Stimulated activated CD8-positive, alpha-beta memory T cell treated with anti-CD3 and anti-CD28 coated beads, Interleukin-2, amount 100 ng/mL, for 1 hour (primary cell): ENCODE results near the gene SLF1.

Experiments used
- DNase-seq, 2 donors: peaks; one replicate each; pipeline ENCODE4 v3.0.0-alpha.2; 2020; ENCODE audit warnings: low read depth in 2 of 2

Gene SLF1

DNA sequence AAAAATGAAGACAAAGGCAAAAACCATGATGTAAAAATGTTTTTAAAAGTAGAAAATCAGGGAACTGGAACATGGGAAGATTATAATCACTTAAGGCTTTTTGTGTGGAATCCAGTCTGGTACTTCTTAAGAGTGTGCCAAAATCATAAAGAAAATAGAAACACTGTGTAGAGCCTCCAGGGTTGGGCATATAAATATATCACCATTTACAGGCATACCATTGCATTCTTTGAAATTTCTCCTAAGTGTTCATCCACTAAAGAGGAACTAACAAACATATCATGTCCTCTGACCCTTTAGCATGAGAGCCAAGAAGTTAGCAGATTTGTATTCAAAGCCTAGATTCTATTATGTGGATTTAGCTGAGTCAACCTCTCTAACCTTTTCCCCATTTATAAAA is 93.3 kb downstream of the SLF1 start:
- no peak for DNase-seq

DNA sequence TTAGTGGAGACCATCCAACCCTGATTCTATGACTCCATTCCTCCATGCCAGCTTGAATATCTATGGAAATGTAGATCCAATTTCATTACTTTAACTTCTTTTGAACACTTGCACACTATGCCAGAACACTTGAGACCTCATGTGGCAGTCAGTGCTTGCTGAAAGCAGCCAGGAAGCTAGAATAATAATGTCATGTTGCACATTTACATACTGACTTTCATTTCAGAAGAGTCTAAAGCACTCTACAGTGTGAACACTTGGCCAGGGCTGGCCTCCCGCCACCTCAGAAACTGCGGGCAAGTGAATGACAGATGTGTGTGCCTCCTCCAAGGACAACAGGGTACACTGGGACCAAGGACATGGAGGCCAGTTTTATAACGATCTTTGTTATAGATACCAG is 97.3 kb downstream of the SLF1 start:
- no peak for DNase-seq

GRCh38 chr5:94725142-94725541 is 106.7 kb downstream of the SLF1 start:
- no peak for DNase-seq

- DNase-seq = no peak
Observed at GRCh38 chr5:94731471-94731870, 113.0 kb downstream of the SLF1 start.

DNA sequence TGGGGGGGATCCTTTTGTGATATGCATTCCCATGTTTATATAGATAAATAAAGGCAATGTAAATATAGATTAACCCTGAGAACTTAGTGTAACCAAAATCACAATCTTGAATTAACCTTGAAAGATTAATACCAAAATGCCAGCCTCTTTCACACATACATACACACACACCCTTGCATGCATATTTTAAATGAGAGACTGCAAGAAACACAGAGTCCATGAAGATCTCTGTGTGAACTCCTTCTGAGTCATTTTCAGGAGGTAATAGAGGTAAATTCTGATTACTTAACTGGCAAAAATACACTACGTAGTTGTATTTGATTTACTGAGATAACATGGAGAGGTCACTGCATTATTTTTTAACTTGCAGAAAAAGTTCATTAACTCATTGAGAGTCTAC is 118.0 kb downstream of the SLF1 start:
- DNase-seq = no peak

DNA sequence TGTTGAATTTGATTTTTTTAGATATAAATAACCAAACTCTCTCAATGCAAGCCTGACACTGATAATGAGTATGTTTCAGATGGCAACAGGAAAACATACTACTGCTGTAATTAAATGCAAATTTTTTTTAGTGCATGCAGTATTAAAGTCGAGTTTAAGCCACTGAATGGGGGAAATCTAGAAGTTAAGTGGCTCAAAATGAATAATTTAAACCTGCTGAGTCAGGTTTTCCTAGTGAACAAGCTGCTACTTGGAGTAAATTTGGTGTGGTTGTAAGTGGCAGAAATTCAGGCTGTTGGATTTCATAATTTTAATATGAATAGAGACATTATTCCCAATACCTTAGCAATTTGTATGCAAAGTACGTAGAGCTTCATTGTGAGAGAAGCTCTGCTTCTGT is 121.8 kb downstream of the SLF1 start:
- DNase-seq = no peak

GRCh38 chr5:94742852-94743251 is 124.4 kb downstream of the SLF1 start:
- no peak for DNase-seq

- no peak for DNase-seq
Observed at GRCh38 chr5:94744906-94745305, 126.4 kb downstream of the SLF1 start.

DNA sequence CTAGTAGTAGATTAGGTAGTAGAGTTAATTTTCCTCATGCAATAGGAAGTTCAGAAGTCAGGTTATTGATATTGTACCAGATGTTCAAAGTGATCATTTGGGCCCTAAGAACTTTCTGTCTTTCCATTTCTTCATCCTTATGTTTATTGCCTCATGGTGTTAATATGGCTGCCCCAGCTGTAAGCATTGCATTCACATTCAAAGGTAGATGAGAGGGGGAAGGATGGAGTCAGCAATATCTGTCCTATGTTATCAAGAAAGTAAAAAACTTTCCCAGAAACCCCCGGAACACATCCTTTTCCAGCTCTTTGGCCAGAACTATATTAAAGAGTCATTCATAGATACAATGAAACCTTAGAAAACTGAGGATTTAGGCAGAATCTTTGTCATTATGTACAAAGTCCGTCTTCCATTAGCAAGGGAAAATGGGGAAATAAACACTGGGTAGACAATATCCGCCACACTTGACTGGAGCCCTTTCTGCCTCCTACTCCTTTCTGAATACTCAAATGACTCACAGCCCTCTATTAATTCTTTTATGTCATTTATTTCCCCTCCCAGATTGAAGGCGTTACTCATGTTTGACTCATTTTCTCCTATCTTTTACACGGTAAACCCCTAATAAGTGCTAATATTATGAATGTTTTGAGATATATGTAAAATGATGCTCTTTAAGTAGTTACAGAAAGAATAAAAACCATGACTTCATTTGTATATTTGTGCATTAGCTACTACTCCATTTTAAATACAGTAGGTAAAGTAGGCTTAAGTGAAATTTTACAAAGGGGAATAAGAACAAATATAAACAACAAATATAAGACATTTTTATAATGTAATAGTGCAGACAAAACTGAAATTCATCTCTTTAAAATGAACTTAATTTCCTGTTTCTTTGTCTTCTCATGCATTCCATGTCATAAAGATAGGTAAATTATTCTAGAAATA is 127.6 kb downstream of the SLF1 start:
- no peak for DNase-seq

GRCh38 chr5:94746731-94747124 is 128.3 kb downstream of the SLF1 start:
- no peak for DNase-seq
